HuH-7.5 (cell line): ENCODE results near the gene FAM114A2.
"Not testable (repeated sequence)": the region's sequence is repeated elsewhere in the genome, so short reads cannot be mapped to it uniquely, and the experiment has no call there.

Experiments used
- DNase-seq: peaks from one replicate; pipeline ENCODE4 v3.0.0; 2011; ENCODE audit warnings: low spot score

Gene FAM114A2

DNA sequence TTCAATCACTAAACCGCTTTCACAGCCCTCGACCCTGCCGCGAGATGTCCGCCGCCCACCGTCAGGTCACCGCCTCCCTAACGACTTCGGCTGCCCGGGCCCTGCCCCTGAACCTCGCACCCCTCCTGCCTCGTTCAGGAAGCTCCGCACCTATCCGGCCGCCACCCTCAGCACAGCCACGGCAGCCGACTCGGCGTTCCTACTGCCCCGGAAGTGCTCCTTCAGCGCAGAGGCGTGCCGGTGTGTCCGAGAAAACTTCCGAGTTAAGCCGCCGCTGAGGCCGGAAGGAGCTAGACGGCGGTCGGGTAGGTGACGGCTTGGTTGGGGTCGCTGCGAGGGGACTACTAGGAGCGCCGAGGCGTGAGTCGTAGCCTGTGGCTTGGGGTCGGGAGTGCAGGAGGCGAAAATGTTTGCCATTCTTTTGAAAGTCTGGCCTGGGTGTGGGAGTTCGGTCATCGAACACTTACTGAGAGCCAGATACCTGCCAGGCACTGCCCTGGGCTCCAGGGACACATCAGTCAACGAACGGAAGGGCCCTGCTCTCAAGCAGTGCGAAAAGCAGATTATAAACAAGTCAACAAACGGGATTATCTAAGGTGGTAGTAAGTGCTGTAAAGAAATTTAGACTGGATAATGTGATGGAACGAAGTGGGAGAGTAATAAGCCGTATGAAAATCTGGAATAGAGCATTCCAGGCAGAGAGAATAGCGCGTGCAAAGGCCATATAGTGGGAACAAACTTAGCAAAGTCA, at the start of gene FAM114A2, which contains the start of gene MFAP3:
FAM114A2 (minus strand) TSS at position 204 of the 751 bp plus-strand sequence. CDS start 3,957 bp downstream, outside the sequence.
MFAP3 (plus strand) TSS at position 261 of the 751 bp plus-strand sequence. CDS start 10,756 bp downstream, outside the sequence.
- peak; percentile 83 for DNase-seq

DNA sequence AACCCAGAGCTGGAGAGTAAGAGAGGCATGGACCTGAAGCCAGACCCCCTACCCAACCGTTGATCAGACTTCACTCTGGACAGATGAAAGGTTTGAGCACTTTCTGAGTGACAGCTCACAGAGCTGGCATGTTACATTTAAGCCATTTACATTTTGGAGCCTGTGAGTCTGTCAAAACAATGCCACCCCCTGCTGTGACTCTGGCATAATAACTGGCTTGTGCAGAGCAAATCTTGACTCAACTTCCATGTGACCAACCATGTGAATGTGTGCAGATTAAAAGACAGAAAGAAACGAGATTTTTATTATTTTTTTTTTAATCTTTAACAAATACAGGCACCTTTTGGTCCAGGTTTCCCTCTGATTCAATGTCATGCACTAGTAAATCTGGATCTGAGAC, 48.5 kb upstream of the FAM114A2 start:
- no peak for DNase-seq

DNA sequence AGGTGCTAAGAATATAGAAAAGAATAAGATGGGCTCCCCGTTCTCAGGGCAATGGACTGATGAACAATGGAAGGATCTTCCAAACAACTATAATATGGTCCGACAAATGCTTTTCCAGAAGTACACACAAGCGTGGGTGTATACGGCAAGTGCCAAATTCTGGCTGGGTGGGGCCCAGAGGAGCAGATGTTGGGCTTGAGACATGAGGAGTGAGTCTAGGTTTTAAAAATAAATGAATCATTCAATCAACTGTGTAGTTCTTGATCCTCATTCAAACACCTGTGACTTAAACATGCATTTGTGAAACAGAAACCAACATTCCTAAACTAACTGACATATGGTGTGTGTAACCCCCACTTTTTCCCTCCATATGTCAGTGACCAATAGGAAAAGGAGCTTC, 47.9 kb upstream of the FAM114A2 start:
- no peak for DNase-seq

DNA sequence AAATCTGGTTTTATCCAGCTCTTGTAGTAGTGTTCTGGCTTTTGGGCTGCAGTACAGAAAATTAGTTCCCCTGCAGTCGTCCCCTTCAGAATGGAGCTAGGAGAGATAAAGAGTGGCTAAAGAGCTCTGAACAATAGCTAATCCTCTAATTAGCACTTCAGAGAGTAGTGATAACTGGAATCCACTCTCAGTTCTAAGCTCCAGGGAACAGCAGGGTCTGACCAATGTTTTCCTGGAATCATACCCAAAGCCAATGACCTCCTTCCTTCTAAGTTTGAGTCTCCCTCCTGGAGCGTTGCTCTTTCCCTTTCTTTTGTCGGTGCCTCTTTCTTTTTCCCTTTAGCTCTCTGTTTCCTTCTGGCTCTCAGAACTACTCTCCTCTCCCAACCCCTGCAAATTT, 47.4 kb upstream of the FAM114A2 start:
- no peak for DNase-seq

DNA sequence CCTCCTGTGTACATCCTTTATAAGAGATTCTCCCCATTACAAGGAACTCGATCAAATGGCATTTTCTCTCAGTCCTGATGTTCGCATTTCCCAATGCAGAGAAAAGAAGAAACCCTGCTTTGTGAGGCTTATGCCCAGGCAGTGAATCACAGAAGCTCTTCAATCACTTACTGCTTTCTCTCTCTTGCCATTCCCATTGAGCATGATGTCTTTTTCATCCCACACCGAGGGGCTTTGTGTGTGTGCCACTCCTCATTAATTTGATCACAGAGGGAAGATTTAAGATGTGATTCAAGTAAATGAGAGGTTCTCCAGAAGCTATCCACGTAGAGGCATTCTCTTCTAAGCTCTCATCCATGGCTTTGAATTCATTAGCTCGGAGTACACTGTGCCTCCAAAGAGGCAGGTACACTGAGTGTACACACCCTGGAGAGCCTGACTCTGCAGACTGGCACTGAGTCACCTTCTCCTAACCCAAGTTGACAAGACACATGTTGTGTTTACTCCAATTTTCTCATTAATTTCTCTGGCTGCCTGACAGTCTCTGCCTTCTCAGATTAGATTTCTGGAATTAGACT, 45.4 kb upstream of the FAM114A2 start:
- no peak for DNase-seq

DNA sequence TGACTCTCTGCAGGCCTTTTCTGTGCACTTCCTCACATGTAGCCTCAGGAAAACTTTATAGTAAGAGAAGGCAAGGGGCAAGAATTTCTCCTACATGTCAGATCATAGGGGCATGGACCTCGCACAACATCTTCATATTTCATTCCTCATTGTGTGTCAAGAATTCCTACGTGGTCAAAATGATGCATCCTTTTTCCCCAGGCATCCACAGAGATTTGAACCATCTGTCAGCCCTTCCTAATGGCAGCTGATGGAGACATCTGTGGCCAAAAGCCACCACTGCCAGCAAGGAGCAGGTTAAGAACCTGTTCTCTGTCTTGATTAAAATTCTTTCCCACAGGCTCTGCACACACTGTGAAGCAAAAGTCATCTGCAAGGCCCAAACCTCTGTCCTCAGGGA, 42.5 kb upstream of the FAM114A2 start:
- DNase-seq, result no peak

DNA sequence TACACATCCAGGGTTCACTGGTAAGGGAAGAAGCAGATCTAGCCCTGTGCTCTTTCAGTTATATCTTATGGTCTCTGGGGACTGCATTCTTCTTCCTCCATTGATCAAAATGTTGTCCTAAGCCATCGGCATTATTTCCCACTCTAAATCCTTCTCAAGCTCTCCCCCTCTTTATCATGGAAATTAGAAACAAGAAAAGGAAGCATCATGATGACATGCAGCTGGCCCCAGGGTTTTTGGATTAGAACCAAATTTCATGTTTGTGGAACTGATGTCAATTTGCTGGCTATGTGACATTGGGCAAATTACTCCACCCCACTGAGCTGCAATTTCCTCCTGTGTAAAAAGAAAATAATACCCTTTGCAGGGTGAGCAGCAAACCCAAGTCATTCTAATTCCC, 39.6 kb upstream of the FAM114A2 start:
- DNase-seq, result no peak

DNA sequence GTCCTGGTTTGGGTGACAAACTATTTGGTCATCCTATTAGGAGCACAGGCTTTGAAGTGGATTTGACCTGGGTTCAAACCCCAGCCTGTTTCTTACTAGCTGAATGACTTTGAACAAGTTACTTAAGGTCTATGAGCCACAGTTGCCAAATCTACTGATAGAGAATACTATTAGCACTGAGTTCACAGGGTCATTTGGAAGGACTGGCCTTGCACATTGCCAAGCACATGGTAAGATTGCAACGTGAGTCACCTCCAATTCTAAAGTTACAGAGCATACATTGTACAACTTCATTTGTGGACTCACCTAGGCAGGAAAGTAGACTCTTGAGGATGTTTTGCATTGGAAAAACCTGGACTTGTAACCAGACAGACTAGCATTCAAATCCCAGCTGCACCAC, 39.0 kb upstream of the FAM114A2 start:
- no peak for DNase-seq

DNA sequence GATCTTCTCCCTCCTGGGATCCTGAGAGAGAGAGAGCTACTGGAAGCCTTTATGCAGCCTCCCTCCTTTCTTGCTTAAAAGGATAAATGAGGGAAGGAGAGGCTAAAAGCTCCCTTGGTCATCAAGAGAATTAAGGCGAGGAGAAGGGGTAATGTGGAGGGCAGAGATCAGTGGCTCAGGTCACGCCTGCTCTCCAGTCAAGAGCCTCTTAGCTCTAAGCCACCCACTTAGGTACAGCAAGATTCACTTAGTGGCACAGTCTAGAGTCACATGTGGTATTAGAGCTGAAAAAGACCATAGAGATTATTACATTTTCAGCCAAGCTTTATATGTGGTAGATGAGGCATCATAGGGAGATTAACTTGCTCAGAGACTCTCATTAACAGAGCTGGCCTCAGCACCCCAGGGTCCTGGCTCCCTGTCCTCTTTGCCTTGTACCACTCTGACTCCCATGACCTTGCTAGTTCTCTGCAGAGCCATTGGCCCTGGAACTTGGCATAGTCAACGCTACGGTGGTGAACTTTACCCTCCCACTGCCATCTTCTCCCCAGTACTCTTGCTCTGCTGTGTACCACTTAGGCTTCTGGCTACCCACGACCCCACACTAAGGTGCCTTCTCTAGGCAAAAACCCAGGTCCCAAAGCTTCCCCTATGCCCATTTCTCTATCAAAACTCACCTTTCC, 37.7 kb upstream of the FAM114A2 start:
- no peak for DNase-seq

DNA sequence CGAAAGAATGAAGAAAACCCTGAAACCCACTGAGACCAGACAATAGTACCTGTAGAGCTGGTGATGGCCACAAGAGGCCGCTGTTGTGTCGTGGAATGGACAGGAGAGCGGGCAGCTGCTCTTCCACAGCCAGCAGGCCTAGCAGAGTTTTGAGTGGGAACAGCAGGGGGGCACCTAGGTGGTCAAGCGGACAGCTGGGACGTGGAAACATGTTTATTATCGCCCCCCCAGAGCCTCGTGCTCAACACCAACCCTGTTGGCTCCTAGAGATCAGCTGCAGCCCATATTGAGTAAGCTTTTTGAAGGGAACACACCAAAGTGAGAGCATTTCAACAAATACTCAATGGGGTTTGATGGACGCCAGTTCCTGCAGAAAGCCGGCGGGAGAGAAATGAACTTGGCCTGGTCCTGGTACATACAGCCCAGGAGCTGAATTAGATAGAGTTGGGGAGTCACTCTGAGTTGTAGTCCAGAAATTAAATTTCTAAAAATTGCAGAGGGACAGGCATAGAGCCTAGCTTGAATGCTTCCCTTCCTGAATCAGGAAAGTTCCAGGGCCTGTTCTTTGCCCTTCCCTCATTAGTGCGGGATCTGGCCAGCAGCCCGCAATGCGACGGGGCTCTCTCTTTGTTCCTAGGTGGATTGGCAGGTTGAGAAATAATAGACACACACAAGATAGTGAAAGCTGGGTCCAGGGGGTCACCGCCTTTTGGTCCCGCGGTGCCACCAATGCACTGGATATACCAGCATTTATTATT, 33.9 kb upstream of the FAM114A2 start:
- peak; percentile 63 for DNase-seq

DNA sequence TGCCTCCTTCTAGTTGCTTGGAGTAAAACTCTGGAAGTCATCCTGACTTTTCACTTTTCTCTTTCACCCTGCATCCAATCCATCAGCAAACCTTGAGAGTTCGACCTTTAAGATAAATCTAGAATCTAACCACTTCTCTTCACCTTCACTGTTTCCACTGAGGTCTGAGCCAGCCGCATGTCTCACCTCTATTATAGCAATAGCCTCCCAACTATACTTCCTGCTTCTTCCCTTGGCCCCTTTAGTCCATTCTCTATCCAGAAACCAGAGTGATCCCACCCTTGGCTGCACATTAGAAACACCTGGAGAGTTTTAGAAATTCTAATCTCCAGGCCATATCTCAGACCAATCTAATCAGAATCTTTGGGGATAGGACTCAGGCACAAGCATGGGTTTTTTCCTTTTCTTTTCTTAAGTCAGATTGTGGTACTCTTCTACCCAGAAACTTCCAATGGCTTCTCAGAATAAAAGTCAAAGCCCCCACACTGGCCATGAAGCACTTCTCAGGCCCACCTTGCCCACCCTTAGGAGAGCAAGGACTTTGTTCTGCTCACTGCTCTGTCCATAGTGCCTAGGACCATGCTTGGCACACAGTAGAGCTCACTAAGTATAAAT, 33.2 kb upstream of the FAM114A2 start:
- no peak for DNase-seq

DNA sequence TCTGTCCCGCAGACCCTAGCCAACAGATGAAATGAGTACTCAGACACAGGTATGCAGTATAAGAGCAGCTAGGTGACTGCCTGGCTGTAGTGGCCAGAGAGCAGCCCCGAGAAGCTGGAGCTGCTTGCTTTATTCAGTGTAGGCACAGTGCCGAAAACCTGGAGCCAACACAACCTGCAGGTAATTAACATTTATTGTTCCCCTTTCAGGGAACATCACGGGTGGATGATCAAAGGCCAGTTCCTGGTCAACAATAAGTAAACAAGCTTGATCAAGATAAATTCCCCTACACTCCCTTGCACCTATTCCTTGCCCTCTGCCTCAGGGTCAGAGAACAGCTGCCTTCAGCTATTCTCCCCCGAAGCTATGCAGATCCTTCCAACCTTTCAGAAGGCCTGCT, 31.1 kb upstream of the FAM114A2 start:
- DNase-seq, result not testable (repeated sequence)

DNA sequence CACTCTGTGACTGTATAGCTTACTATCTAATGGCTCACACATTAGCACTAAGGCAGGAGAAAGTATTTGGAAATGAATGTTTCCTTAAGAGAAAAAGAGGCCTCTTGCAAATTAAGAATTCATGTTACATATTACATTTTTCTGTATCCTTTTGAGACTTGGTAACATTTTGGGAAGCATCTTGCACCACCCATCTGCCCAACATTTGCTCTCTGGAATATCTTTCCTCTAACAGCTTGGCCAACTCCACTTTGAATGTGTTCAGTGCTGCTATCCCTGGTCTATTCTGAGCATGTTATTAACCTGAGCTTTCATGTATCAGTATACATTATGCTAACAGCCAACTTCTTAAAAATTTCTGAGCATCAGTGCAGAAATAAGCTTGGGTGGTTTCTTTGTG, 27.3 kb upstream of the FAM114A2 start:
- no peak for DNase-seq

DNA sequence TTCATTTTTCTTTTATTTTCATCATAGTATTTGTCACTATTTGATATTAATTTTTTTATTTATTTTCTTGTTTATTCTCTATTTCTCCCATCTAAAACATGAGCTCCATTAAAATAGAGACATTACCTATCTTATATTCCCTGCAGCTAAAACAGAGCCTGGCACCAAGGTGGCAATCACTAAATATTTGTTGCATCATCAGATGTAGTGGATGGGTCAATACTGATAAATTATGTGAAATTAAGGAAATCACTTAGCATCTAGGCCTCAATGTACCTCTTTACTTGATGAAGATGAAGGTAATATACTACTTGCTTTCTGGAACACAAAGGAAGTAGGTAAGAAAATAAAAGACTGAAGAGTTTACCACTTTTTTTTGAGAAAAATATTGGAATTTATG, 24.7 kb upstream of the FAM114A2 start:
- DNase-seq, result no peak

DNA sequence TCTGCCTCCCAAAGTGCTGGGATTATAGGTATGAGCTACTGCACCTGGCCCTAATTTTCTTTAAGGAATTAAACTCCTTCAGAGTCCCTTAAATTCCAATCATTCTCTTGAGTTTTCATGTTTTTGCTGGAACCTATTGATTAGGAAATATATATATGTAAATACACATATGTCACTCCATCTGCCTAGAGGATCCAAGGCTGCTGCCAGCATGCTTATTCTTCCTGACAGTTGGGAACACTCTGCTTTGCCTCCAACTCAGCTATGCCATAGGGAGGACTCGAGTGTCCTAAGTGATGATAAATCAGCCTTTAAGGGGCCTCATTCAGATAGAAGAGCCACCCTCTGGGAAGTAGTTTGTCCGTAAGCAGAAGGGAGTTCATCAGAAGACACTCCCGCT, 21.9 kb upstream of the FAM114A2 start:
- no peak for DNase-seq

DNA sequence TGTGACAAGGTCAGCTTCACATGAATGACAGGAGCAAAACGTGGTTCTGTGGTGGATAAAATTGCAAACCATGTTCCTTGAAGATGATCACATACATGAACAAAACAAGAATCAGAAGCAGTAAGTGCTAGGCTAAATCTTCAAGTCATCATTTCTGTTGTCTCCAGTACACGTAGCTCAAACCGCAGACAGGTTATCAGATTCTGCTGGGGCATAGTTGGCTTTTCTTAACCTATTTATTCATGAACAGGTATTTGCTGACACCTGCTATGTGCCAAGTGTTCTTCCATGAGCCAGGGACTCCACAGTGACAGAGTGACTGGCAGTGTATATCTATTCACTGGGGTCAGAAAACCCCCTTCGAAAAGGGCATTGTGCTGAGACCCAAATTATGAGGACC, 20.9 kb upstream of the FAM114A2 start:
- DNase-seq, result no peak

DNA sequence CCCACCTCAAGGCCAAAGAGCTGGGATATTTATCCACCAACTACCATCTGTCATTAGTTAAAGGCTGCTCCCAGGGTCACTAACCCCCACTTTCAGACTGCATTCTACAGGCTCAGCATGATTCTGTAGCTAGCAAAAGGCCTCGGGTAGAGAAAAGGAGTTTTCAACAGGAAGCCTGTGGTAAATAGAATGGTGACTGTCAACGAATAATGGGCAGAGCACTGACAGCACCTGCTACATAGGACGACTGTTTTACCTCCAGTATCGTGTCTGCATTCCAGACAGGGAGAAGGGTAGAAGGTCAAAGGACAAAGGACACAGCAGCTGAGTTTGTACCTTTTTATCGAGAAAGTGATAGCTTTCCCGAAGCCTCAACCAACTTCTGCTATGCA, 20.3 kb upstream of the FAM114A2 start:
- DNase-seq, result no peak

DNA sequence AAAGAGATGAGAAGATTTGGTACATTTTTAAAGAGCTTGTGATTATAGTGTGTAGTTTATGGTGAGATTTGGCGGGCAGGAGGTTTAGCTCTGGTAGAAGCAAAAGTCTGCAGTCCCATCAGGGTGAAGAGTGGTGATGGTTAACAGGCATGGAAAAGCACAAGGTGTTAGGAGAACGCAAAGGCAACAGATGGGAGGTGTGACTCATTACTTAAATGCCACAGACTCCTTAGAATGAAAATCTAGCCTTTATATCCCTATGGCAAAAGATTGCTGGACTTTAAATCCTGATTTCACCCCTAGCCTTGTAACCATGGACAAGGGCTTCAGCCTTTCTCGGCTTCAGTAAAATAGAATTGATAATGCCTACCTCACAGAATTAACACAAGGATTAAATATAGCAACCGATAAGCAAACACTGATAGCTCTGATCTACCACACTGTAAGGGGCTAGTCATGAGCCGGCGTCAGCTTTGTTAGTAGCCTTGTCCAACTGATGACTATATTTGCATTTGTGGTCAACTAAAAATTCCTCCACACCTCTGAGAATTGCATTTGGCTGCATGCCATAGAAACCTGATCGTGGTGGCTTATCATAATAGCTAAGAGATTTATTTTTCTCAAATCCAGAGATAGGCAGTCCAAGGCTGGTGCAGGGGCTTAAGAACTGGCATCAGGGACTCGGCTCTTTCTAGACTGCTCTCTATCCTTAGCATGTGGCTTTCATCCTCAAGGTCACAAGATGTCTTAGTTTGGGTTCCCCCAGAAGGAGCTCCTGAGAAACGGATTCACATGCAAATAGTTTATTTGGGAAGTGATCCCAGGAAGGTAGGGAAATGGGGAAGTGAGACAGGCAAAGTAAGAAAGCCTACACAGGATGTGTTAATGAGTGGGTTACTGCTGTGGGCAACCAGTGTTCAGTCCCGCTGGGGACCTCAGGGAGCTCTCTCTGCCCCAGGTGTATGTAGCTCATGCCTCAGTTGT, 19.6 kb upstream of the FAM114A2 start:
- DNase-seq, result no peak

DNA sequence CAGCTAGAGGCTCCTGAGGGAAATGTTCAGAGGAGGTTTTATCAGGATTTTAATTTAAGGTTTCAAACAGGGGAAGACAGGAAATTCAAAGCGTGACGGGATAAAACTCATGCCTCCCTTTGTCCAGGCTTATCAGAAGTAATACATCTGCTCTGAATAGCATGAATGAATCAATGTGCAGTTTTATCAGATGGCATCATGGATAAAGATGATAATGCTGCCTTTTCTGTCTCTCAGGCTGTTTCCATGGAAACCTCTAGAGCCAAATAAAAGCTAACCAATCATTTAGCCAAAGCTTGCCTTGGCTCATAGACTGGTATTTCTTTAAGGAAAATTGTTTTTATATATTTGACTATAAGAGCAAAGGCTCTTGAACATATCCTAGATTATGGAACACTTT, 16.5 kb upstream of the FAM114A2 start:
- no peak for DNase-seq

DNA sequence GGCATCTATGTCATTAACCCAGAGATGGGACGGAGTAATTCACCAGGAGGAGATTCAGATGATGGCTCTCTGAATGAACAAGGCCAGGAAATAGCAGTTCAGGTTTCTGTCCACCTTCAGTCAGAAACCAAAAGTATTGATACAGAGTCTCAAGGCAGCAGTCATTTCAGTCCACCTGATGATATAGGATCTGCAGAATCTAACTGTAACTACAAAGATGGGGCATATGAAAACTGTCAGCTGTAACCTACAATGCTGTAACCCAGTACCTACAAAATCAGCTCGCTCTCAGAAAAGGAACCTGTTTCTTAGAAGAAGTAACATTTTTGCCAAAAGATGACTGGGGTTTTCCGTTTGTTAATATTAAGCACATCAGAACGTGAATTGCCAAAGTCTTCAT, 14.8 kb upstream of the FAM114A2 start:
- DNase-seq, result no peak

DNA sequence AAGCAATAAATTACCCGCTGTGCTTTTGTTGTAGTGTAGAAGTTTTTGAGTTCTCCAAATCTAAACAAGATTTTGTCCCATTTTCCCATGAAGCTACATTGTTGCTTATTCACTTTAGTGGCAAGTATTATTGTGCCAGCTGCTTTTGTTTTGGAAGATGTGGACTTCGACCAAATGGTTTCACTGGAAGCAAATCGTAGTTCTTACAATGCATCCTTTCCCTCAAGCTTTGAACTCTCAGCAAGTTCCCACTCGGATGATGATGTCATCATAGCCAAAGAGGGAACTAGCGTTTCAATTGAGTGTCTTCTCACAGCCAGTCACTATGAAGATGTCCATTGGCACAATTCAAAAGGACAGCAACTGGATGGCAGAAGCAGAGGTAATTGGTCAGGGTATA, 10.9 kb upstream of the FAM114A2 start:
- no peak for DNase-seq
